Tongue (tissue), 2 donors: ENCODE measurements around the gene HDAC10. TPM values are rescaled to one million over a fixed set of nuclear protein-coding genes. Genes with fewer than 3 reads are reported as not detected.
"Not testable (repeated sequence)": the region's sequence is repeated elsewhere in the genome, so short reads cannot be mapped to it uniquely, and the experiment has no call there.

ENCODE experiments used
- DNase-seq: peaks from one replicate; pipeline ENCODE4 v3.0.0-alpha.2; 2015
- total RNA-seq: library from RNA; depleted of rRNA; stranded (reverse); fragments of >200 nt; gene quantifications from one replicate; pipeline ENCODE4 v1.2.3, GENCODE V29; 2014

HDAC10 gene
- total RNA-seq, 1 donor from 2014 or later, result 23.4 TPM

- DNase-seq, result no peak
Observed at GRCh38 chr22:50216055-50216683, 34.9 kb downstream of the HDAC10 start.

DNA sequence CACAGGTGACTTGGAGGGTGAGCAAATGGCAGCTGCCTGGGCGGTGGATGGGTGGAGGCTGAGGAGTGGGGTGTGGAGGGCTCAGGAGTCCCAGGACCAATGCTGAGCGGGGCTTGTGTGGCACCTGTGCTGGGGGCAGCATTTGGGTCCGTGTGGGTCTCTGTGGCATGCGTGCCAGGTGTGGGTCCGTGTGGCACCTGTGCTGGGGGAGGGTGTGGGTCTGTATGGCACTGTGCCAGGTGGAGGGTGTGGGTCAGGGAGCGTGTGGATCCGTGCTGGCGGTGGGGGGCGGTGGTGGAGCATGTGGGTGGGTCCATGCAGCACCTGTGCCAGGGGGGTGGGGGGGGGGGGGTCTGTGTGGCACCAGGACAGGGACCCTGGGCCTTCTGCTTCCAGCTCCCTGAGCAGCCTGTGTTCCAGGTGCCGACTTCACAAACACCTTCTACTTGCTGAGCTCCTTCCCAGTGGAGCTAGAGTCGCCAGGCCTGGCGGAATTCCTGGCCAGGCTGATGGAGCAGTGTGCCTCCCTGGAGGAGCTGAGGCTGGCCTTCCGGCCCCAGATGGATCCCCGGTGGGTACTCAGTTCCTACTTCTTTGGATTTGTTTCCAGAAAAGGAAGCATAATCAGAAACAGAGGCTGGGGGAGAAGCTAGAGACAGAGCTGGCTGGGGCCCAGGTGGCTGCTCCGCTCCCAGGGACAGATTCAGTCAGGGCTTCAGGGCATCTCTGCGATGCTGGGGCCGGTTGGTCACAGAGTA, 35.6 kb downstream of the HDAC10 start:
- DNase-seq, result no peak

GRCh38 chr22:50213263-50213662, 37.8 kb downstream of the HDAC10 start:
- no peak for DNase-seq

DNA sequence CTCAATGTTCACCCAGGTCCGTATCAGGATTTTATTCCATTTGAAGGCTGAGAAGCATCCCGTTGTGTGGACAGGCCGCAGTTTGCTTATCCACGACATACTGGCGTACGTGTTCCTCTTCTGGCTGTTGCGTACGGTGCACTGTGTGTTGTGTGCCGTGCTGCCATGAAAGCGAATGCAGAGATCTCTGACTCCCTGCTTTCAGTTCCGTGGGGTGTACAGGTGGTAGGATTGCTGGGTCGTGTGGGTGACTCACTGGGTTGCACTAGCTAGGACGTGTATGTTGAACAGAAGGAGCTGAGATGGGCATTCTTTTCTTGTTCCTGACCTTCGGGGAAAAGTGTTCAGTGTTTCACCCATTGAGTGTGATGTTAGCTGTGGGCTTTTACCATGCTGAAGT, 39.9 kb downstream of the HDAC10 start:
- no peak for DNase-seq

GRCh38 chr22:50210378-50211139, 40.5 kb downstream of the HDAC10 start:
- no peak for DNase-seq

DNA sequence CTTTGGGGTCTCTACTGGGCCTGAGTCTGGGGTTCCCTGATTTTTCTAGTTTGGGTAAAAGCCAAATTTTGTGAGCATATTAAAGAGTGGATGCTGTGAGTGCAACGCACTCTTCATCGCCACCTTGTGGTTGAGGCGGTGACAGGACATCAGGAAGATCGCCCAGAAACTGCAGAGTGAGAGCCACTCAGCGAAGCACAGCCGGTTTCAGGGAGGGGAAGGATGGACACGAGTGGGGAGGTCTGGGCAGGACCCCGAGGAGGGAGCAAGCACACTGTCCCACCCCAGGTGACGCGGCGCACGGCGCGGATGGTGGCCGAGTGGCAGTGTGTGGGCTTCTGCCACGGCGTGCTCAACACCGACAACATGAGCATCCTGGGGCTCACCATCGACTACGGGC, 41.2 kb downstream of the HDAC10 start:
- peak; percentile 83 for DNase-seq

DNA sequence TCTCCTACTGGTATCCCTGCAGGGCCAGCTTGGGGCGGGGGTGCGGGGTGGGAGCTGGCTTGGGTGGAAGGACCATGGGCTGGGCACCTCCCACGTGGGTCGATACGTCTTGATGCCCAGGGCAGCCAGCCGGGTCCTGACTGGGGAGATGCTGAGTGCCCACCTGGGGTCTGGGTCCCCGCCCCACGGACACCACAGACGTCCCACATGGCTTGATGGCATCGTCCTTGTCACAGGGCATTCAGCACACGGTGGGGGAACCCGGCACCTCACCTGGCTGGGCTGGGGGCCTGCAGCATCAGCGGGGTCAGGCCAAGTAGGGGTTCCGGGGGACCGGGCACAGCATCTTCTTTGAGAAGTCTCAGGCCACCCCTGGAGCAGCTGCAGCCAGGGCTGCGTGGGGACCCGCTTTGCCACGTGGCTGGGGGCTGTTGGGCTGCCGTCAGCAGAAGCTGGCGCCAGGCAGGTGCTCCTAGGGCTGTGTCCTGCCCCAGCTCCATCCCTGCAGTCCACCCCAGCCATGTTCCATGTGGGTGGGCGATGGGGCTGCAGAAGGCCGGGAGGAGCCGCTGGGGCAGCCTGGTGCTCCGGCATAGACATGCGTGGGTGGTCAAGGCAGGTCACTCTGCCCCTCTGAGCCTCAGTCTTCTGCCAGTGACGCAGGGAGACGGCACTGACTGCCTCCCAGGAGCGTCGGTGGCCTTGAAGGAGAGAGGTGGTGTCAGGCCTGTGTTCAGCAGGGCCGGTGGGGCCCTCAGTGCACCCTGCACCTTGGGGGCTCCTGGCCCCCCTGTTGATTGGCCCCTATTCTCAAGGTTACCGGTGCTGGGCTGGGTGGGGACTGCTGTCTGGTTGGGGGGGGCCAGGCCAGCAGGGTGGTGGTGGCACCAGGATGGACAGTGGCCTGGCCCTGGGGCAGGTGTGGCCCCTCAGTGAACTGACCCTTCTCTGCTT, 41.8 kb downstream of the HDAC10 start:
- DNase-seq, result no peak

DNA sequence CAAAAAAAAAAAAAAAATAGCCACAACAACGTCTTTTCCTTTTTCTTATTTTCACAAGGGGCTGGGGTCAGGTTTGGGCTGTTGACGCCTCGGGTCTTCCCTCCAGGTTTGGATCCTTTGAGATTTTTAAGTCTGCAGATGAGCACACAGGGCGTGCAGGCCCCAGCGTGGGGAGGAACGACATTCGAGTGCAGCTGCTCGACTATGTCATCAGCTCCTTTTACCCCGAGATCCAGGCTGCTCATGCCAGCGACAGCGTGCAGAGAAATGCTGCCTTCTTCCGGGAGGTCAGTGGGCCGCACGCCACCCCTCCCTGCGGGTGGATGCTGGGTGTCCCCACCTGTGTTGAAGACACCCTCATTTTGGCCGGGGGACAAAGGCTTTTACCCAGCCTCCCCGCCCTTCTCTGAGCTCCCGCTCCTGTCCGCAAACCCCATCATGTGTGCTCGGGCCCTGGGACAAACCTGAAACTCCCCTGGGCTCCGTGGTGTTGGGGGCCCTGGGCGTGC, 42.6 kb downstream of the HDAC10 start:
- DNase-seq, result peak; percentile 73

DNA sequence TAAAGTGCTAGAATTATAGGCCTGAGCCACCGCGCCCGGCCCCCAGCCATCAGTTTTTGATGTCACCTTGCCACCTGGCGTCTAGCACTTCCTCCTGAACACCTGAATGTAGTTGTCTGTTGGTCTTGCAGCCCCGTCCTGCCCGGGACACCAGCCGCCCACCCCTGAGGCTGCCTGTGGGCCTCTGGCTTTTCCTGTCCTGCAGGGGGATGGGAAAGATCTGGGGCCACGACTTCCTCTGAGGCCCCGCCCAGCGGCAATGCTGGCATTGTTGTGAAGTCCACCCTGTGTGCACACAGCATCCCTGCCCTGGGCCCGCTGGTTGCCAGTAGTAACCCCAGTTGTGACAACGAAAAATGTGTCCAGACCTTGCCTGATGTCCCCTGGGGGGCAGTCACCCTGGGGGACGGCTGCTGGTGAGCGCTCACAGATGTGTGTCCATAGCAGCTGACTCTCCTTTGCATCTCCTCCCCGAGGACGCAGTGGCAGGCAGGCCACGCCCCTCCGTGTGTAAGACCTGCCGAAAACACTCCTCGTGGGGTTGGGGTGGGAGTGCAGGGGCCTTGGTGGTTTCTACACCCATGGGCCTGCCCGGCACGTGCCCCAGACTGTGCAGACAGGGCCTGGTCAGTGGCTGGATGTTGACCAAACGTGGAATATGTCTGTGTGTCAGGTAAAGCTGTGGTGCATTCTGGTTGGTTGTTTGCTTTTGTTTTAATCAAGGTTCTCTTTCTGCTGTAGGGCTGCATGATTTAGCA, 43.5 kb downstream of the HDAC10 start:
- DNase-seq, result no peak

GRCh38 chr22:50206599-50206998, 44.5 kb downstream of the HDAC10 start:
- DNase-seq, result peak; percentile 71

DNA sequence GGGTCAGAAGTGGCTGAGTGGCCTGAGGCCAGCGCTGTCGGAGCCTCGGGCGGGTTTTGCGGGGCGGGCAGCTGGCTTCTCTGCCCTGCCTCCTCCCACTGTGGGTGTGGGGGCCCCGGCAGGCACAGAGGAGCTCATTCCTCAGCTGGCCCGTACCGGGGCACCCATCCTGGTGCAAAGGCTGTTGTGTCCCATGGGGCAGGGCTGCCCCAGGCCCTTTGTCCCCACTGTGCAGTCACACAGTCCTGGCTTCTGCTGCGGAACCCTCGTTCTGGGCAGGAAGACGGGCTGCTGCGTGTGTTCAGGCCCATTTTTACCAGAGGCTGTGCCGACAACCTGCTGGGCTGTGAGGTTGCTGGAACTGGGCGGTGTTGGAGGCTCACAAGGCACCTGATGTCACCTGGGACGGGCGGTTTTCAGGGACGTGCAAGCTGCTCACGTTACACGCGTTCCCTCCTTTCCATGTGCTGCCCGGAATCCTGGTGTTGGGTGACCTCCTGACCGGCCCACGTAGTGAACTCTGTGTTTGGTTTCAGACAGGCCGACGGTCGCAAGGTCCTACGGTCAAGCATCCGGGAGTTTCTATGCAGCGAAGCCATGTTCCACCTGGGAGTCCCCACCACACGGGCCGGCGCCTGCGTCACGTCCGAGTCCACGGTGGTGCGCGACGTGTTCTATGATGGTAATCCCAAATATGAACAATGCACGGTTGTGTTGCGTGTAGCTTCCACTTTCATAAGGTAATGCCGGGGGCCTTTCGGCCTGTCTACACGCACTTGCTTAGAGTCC, 45.1 kb downstream of the HDAC10 start:
- DNase-seq, result no peak

DNA sequence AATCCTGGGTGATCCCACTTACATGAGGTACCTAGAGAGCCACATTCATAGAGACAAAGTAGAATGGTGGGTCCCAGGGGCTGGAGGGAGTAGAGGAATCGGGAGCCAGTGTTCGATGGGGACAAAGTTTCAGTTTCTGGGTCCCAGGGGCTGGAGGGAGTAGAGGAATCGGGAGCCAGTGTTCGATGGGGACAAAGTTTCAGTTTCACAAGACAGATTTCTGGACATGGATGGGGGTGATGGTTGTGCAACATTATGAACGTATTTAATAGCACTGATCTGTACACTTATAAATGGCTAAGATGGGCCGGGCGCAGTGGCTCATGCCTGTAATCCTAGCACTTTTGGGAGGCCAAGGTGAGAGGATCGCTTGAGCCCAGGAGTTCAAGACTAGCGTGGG, 46.1 kb downstream of the HDAC10 start:
- DNase-seq, result not testable (repeated sequence)

DNA sequence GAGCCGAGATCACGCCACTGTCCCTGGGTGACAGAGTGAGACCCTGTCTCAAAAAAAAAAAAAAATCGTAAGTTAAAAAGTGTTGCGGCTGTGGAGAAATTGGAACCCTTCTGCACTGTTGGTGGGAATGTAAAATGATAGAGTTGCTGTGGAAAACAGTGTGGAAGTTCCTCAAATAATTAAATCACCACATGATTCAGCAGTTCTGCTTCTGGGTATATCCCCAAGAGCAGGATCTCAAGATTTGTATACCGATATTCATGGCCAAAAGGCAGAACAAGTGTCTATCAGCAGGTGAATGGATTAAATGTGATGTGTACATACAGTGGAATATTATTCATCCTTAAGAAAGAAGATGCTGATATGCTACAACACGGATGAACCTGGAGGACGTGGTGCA, 46.5 kb downstream of the HDAC10 start:
- no peak for DNase-seq

DNA sequence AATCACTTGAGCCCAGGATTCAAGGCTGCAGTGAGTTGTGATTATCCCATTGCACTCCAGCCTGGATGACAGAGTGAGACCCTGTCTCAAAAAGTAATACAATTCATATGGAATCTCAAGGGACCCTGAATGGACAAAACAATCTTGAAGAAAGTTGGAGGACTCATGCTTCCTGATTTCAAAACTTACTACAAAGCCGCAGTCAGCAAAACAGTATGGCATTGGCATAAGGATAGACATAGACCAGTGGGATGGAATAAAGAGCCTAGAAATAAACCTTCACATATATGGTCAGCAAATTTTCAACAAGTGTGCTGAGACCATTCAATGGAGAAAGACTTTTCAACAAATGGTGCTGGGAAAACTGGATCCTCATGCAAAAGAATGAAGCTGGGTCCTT, 47.8 kb downstream of the HDAC10 start:
- no peak for DNase-seq

DNA sequence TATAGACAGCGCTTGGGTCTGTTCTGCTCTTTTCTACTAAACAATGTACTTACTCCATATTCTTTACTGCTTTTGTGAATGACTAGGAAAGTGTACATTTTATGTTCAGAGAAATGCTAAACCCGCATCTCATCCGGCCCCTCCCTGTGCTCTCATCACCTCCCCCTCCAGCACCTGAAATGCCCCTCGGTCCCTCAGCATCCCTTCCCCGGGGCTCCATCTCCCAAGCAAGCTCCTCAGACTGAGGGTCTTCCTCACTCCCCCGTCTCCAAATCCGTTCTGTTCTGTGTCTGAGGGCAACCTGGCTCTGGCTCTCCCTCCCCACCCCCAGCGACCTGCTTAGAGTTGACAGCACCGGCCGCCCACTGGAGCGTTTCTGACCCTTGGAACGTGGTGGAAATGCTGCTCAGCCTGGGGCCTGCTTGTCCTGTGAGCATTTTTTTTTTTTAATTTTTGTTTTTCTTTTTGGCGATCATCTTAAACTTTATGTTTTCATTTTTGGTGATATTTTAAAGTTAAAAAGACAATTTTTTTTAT, 48.9 kb downstream of the HDAC10 start:
- DNase-seq, result no peak

DNA sequence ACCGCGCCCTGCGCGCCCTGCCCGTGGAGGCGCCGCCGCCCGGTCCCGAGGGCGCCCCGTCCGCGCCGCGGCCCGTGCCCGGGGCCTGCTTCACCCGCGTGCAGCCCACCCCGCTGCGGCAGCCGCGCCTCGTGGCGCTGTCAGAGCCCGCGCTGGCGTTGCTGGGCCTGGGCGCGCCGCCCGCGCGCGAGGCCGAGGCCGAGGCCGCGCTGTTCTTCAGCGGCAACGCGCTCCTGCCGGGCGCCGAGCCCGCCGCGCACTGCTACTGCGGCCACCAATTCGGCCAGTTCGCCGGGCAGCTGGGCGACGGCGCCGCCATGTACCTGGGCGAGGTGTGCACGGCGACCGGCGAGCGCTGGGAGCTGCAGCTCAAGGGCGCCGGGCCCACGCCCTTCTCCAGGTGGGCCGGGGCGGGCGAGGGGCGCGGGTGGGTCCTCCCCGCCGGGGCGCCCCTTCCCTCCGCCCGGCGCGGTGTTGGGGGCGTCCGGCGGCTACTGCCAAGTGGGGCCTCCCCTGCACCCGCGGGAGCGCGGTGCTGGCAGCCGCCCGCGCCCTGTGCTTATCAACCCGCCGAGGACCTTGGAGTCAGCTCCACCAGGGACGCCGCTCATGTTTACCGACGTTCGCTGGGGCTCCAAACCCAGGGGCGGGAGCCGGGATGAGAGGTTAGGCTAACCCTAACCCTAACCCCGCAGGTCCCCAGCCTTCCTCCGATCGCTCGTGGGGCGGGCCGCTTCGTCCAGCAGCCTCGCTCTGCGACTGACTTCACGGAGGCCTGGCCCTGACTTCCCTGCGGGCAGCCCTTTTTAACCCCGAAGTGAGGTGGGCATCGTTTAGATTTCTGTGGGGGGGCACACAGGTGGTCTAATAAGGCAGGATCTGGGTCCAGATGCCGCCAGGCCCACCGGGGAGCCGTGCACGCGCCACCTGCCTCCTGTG, 49.6 kb downstream of the HDAC10 start:
- no peak for DNase-seq

DNA sequence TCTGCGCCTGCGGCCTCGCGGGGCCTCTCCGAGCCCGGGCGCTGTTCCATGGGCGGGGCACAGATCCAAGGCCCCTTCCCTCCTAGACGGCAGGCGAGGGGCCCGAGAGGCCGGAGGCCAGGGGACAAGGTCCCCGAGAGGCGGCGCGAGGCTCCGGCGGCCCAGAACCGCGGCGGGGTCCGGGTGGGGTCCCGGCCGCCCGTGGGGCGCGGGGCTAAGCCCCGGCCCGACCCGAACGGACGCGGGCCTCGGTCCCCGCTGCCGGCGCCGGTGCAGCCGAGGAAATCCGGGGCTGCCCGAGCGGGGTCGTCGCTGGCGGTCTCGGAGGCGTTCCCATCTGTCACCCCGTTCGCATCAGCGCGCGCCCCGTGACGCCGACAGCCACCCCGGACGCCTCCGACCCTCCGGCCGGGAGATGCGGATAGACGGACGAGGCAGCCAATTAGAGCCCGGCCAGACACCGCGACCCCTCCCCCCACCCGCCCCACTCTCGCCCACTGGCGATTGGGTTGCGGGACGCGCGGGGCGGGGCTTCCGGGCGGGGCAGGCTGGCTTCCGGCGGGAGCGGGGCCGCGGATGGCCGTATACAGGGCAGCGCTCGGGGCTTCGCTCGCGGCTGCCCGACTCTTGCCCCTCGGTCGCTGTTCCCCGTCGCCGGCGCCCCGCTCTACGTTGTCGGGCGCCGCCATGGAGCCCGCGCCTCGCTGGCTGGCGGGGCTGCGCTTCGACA, 50.4 kb downstream of the HDAC10 start, which contains the start of gene SELENOO:
TSS of gene SELENOO (plus strand) at position 551 of the 730 bp plus-strand sequence. CDS start at position 577, 26 bp downstream.
- DNase-seq, result peak; percentile 96
